ENCODE results near the gene MAGI3.

GRCh38 chr1:113545210-113545609, 154.9 kb downstream of the MAGI3 start:
- TF ChIP-seq MAX (IDR thresholded peaks at IDR 0.05): no peak
- no peak for TF ChIP-seq SREBF2 (IDR thresholded peaks at IDR 0.05)
- TF ChIP-seq POLR2A (IDR thresholded peaks at IDR 0.05; ENCODE audit: low read length): no peak
- TF ChIP-seq CTCF (IDR thresholded peaks at IDR 0.05): no peak
- TF ChIP-seq FOSL2 (IDR thresholded peaks at IDR 0.05): no peak
- no peak for TF ChIP-seq FOSL2 (CRISPR knock-in tag; IDR thresholded peaks at IDR 0.05)
- no peak for TF ChIP-seq EP300 (IDR thresholded peaks at IDR 0.05)
- TF ChIP-seq REST (IDR thresholded peaks at IDR 0.05): no peak
- no peak for TF ChIP-seq MAFK (IDR thresholded peaks at IDR 0.05; ENCODE audit: partially characterized antibody)
- TF ChIP-seq RAD21 (conservative IDR thresholded peaks at IDR 0.05 in 1 of 2, IDR thresholded peaks at IDR 0.05 in 1 of 2): no peak
- no peak for TF ChIP-seq KDM5A (IDR thresholded peaks at IDR 0.05)

Measured in A549 (cell line).